Body of pancreas (tissue), 4 donors: ENCODE results near the gene VGF.

Experiments
- POLR2A ChIP-seq, 3 donors: fragments of 450-650 bp; IDR thresholded peaks; one replicate each; pipeline ENCODE4 v1.6.1; 2016; ENCODE audit warnings: antibody characterized with exemption in 3 of 3, mild to moderate bottlenecking in 2 of 3
- TF ChIP-seq, protein P1 (sequence below), 7 experiments: fragments of 450-650 bp in 4 of 7; fragments of 200-600 bp in 3 of 7; sonication (generic) in 3 of 7; IDR thresholded peaks; one replicate each; pipeline ENCODE4 v1.5.1; 2016 to 2019; ENCODE audit warnings: antibody characterized with exemption in 7 of 7

DNA sequence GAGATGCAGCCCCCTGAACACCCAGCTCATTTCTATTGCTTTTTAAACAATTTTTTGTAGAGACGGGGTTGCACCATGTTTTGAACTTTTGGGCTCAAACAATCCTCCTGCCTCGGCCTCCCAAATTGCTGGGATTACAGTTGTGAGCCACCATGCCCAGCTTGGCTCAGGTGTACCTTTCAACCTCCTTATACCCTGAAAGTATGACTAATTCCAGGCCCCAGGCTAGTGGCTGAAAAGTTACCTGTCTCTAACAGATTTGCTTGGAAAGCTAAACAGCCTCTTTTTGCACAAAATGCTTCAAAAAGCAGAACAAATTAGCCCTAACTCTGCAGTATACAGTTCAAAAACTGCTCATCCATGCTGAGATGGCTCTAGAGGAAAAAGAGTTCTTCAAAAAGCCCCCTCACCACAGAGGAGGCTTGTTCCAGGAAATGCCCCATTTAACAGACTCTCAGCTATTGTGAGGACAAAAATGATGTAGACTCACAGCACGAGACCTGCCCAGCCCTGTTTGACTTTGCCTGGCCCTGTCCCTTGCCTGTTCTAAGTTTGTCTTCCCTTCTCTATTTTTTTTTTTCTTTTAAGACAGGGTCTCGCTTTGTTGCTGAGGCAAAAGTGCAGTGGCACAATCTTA is 24.5 kb downstream of the VGF start:
- TF ChIP-seq, protein P1, sequence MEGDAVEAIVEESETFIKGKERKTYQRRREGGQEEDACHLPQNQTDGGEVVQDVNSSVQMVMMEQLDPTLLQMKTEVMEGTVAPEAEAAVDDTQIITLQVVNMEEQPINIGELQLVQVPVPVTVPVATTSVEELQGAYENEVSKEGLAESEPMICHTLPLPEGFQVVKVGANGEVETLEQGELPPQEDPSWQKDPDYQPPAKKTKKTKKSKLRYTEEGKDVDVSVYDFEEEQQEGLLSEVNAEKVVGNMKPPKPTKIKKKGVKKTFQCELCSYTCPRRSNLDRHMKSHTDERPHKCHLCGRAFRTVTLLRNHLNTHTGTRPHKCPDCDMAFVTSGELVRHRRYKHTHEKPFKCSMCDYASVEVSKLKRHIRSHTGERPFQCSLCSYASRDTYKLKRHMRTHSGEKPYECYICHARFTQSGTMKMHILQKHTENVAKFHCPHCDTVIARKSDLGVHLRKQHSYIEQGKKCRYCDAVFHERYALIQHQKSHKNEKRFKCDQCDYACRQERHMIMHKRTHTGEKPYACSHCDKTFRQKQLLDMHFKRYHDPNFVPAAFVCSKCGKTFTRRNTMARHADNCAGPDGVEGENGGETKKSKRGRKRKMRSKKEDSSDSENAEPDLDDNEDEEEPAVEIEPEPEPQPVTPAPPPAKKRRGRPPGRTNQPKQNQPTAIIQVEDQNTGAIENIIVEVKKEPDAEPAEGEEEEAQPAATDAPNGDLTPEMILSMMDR (IDR thresholded peaks at IDR 0.05): no peak
- TF ChIP-seq POLR2A (IDR thresholded peaks at IDR 0.05): no peak
